Large intestine (tissue), 3 donors: ENCODE data around the gene HAND2. TPM values are rescaled to one million over a fixed set of nuclear protein-coding genes. Genes with fewer than 3 reads are reported as not detected.

Experiments
- DNase-seq, 2 donors: peaks; one replicate each; pipeline versions ENCODE4 v3.0.0 to v3.0.0-alpha.2; 2013
- H3K27ac ChIP-seq: one replicate; pipeline ENCODE4 v1.5.1; 2013; ENCODE audit warnings: low read length
- H3K27me3 ChIP-seq: 2 replicates; pipeline ENCODE4 v1.6.1; 2013; ENCODE audit warnings: low read length; ENCODE audit not compliant: control insufficient read depth, insufficient read depth
- H3K36me3 ChIP-seq: 2 replicates; pipeline ENCODE4 v1.6.1; 2013; ENCODE audit warnings: low read length; ENCODE audit not compliant: control insufficient read depth, insufficient read depth
- H3K4me1 ChIP-seq: one replicate; pipeline ENCODE4 v1.6.1; 2013; ENCODE audit warnings: low read length; ENCODE audit not compliant: control insufficient read depth, insufficient read depth
- H3K4me3 ChIP-seq: one replicate; pipeline ENCODE4 v1.5.1; 2013; ENCODE audit warnings: low read length
- H3K9me3 ChIP-seq: one replicate; pipeline ENCODE4 v1.6.1; 2013; ENCODE audit warnings: mild to moderate bottlenecking, low read depth, low read length, moderate library complexity; ENCODE audit not compliant: control insufficient read depth
- WGBS: methylation state at CpG from one replicate; pipeline ENCODE4 v1.1.5; 2013; ENCODE audit warnings: low lambda C conversion rate; ENCODE audit not compliant: insufficient coverage; 5-methylcytosine and 5-hydroxymethylcytosine counted together
- polyA plus RNA-seq: library from polyadenylated mRNA; unstranded; fragments of 120-200 nt; gene quantifications from one replicate; pipeline ENCODE4 v1.2.1, GENCODE V29; 2013

The HAND2 gene
- polyA plus RNA-seq, 1 donor = 37.1 TPM

DNA sequence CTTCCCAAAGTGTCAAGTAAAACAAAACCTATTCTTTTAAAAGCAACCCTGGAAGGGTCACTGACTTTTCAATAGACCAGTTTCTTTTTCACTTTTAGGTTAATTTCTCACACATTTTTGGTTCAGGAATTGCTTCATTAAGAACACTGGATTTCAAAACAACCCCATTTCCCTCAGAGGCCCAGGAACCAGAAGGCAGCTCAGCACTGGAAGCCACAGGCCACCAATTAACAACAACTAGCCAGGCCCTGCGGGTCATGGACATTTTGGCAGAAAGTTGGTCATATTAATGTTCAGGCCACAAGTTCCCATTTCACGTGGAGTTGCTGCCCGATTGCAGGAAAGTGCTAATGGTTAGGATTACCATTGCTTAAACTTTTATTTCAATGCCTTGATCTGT lies 39.8 kb downstream of the HAND2 start:
- WGBS = no CpG with 5 or more reads among the region's 3 CpGs
- Histone ChIP-seq H3K9me3 (no peaks in the 10 kb centered on the region), H3K27me3 (peaks cover 15% of the 10 kb centered on the region), H3K4me3 (no peak overlapping the region), H3K27ac (no peak overlapping the region), H3K4me1 (peaks cover 7% of the 10 kb centered on the region), H3K36me3 (no peaks in the 10 kb centered on the region)
- DNase-seq = no peak

DNA sequence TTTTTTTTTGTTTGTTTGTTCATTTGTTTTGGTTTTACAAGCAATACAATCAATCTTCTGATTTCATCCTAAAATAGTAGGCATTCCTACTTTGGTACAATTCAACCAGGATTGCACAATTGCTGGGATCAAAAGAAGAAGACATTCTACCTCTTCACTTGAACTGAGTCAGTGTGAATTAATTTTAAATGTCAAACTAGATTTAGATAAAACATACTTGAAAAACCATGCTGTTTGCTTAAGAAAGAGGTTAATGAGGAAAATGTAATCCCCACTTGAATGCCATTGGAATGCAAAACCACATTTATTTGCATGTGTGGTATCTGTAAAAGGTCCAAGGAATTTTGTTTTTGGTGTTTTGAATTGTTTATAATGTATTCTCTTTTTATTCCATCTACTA lies 40.5 kb downstream of the HAND2 start:
- Histone ChIP-seq H3K27me3 (peaks cover 8% of the 10 kb centered on the region), H3K4me1 (peaks cover 7% of the 10 kb centered on the region), H3K27ac (no peak overlapping the region)

GRCh38 chr4:173488656-173489055 lies 41.4 kb downstream of the HAND2 start:
- WGBS = no CpG with 5 or more reads among the region's 1 CpG
- no peaks in the 10 kb centered on the region for H3K36me3 ChIP-seq
- H3K4me3 ChIP-seq = no peak overlapping the region
- H3K4me1 ChIP-seq = peaks cover 3% of the 10 kb centered on the region
- H3K9me3 ChIP-seq = no peaks in the 10 kb centered on the region
- no peak for DNase-seq
- peaks cover 5% of the 10 kb centered on the region for H3K27me3 ChIP-seq
- no peak overlapping the region for H3K27ac ChIP-seq

More for the DNA sequence above, 40.5 kb downstream of the HAND2 start:
- H3K36me3 ChIP-seq = no peaks in the 10 kb centered on the region
- no peaks in the 10 kb centered on the region for H3K9me3 ChIP-seq
- no peak for DNase-seq
- no peak overlapping the region for H3K4me3 ChIP-seq

GRCh38 chr4:173488074-173488473 lies 42.0 kb downstream of the HAND2 start:
- no peak overlapping the region for H3K4me3 ChIP-seq
- no CpG with 5 or more reads among the region's 1 CpG for WGBS
- no peaks in the 10 kb centered on the region for H3K36me3 ChIP-seq
- H3K9me3 ChIP-seq = no peaks in the 10 kb centered on the region
- DNase-seq = no peak
- no peak overlapping the region for H3K27ac ChIP-seq
- H3K4me1 ChIP-seq = peaks cover 3% of the 10 kb centered on the region
- H3K27me3 ChIP-seq = peaks cover 4% of the 10 kb centered on the region

GRCh38 chr4:173486714-173487392 lies 43.2 kb downstream of the HAND2 start:
- Histone ChIP-seq H3K27me3 (no peaks in the 10 kb centered on the region), H3K36me3 (no peaks in the 10 kb centered on the region), H3K27ac (no peak overlapping the region), H3K4me3 (no peak overlapping the region), H3K9me3 (no peaks in the 10 kb centered on the region), H3K4me1 (peaks cover 3% of the 10 kb centered on the region)
- no CpG with 5 or more reads among the region's 1 CpG for WGBS
- DNase-seq = no peak

GRCh38 chr4:173485164-173485563 lies 44.9 kb downstream of the HAND2 start:
- H3K36me3 ChIP-seq = no peaks in the 10 kb centered on the region
- no peaks in the 10 kb centered on the region for H3K4me1 ChIP-seq
- DNase-seq = no peak
- no peaks in the 10 kb centered on the region for H3K27me3 ChIP-seq
- H3K27ac ChIP-seq = no peak overlapping the region
- no peak overlapping the region for H3K4me3 ChIP-seq
- WGBS = no CpG with 5 or more reads among the region's 1 CpG
- no peaks in the 10 kb centered on the region for H3K9me3 ChIP-seq

- no peak overlapping the region for H3K4me3 ChIP-seq
- WGBS = no CpG with 5 or more reads among the region's 1 CpG
Measured at GRCh38 chr4:173482330-173482931, 47.6 kb downstream of the HAND2 start.

GRCh38 chr4:173478913-173479283 lies 51.1 kb downstream of the HAND2 start:
- Histone ChIP-seq H3K9me3 (no peaks in the 10 kb centered on the region), H3K4me3 (no peak overlapping the region), H3K27me3 (no peaks in the 10 kb centered on the region), H3K27ac (no peak overlapping the region), H3K4me1 (no peaks in the 10 kb centered on the region), H3K36me3 (no peaks in the 10 kb centered on the region)
- WGBS = 83% methylated on average over 1 of the region's 4 CpGs
- DNase-seq = no peak

More at GRCh38 chr4:173482330-173482931, 47.6 kb downstream of the HAND2 start:
- no peak for DNase-seq
- Histone ChIP-seq H3K4me1 (no peaks in the 10 kb centered on the region), H3K27ac (no peak overlapping the region), H3K36me3 (no peaks in the 10 kb centered on the region), H3K9me3 (no peaks in the 10 kb centered on the region), H3K27me3 (no peaks in the 10 kb centered on the region)

DNA sequence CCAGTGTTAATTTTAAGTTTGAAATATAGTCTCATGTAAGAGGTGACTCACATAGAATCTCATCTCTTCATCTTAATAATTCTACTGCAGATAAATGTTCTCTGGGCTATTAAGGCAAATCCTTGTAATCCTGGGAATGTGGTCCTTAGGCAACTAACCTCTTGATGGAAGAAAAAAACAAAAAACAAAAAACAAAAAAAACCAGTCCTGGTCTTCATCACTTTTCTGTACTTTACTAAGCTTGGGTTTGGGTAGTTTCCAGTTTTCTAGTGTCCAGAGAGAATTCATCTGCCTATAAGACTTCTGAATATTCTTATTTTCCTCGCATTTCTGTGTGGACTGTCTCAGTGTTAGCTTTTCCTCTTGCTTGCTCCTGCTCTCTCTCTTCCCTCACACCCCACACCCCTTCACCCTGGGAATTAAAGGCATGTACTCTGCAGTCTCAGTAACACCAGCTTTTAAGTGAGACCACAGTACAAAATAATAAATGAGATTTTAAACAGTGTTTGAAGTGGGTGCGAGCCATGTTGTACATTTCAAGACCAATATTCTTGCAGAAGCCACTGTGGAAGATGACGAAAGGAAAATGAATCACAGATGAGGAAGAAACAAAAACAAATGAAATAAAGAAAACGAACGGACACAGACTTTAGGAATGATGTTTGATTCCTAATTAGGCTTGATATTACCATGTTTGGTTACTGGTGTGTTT lies 51.7 kb downstream of the HAND2 start:
- Histone ChIP-seq H3K4me1 (no peaks in the 10 kb centered on the region), H3K9me3 (no peaks in the 10 kb centered on the region), H3K36me3 (no peaks in the 10 kb centered on the region), H3K4me3 (no peak overlapping the region), H3K27ac (no peak overlapping the region), H3K27me3 (no peaks in the 10 kb centered on the region)
- WGBS = 85% methylated on average over 5 of the region's 5 CpGs
- DNase-seq = no peak

GRCh38 chr4:173477016-173477415 lies 53.0 kb downstream of the HAND2 start:
- Histone ChIP-seq H3K4me1 (no peaks in the 10 kb centered on the region), H3K27ac (no peak overlapping the region), H3K36me3 (no peaks in the 10 kb centered on the region), H3K9me3 (no peaks in the 10 kb centered on the region), H3K4me3 (no peak overlapping the region), H3K27me3 (no peaks in the 10 kb centered on the region)
- WGBS = no CpG with 5 or more reads among the region's 1 CpG
- DNase-seq = no peak
